ENCODE measurements around the gene FLVCR1.
"Not testable (repeated sequence)": the region's sequence is repeated elsewhere in the genome, so short reads cannot be mapped to it uniquely, and the experiment has no call there.

The FLVCR1 gene

GRCh38 chr1:212908971-212909370 is 50.9 kb downstream of the FLVCR1 start:
- DNase-seq (ENCODE audit: insufficient read length) (no peak), FAIRE-seq (no peak)
- TF ChIP-seq POLR2A (IDR thresholded peaks at IDR 0.05; ENCODE audit: low read depth, low read length) (no peak), POLR2AphosphoS5 (IDR thresholded peaks at IDR 0.05; ENCODE audit: low read depth, low read length) (no peak), TAF1 (IDR thresholded peaks at IDR 0.05; ENCODE audit: borderline replicate concordance, low read depth, low read length) (no peak)

GRCh38 chr1:212909652-212910063 is 51.6 kb downstream of the FLVCR1 start:
- DNase-seq (ENCODE audit: insufficient read length) (no peak), FAIRE-seq (no peak)
- TF ChIP-seq POLR2AphosphoS5 (IDR thresholded peaks at IDR 0.05; ENCODE audit: low read depth, low read length) (no peak), POLR2A (IDR thresholded peaks at IDR 0.05; ENCODE audit: low read depth, low read length) (no peak), TAF1 (IDR thresholded peaks at IDR 0.05; ENCODE audit: borderline replicate concordance, low read depth, low read length) (no peak)

- not testable (repeated sequence) for DNase-seq (ENCODE audit: insufficient read length); FAIRE-seq
Observed at GRCh38 chr1:212910213-212910612, 52.1 kb downstream of the FLVCR1 start.

DNA sequence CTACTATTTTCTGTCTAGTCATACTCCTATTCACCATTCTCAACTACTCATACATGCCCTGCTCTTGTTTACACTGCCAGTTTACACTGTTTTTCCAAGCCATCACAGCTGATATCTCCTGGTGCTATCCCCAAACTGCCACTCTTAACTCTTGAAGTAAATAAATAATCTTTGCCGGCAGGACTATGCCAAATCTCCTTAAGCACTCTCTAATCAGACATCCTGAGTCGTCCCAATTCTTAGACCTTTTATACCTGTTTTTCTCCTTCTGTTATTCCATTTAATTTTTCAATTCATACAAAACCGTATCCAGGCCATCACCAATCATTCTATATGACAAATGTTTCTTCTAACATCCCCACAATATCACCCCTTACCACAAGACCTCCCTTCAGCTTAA is 55.6 kb downstream of the FLVCR1 start:
- not testable (repeated sequence) for DNase-seq (ENCODE audit: insufficient read length); FAIRE-seq

DNA sequence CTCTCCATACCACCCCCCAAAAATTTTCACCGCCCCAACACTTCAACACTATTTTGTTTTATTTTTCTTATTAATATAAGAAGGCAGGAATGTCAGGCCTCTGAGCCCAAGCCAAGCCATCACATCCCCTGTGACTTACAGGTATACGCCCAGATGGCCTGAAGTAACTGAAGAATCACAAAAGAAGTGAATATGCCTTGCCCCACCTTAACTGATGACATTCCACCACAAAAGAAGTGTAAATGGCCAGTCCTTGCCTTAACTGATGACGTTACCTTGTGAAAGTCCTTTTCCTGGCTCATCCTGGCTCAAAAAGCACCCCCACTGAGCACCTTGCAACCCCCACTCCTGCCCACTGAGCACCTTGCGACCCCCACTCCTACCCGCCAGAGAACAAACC is 56.0 kb downstream of the FLVCR1 start:
- FAIRE-seq; DNase-seq (ENCODE audit: insufficient read length): not testable (repeated sequence)

DNA sequence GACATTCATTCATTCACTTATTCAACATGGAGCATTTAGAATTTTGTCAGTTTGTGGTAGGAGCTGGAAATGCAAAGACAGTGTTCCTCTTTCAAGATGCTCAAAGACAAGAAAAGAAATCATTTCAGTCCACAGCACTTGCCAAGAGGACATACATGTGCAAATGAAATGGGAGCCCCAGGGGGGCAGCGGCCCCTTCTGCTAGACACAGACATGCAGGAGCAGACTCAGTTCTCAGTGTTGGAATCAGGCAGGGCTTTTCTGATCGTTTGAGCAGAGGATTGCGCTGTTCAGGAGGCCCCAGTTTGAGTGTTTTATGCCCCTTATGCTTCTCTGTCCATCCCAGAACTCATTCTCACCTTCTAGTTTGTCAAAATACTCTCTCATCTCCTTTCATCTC is 56.7 kb downstream of the FLVCR1 start:
- TF ChIP-seq POLR2A (IDR thresholded peaks at IDR 0.05; ENCODE audit: low read depth, low read length) (no peak), TAF1 (IDR thresholded peaks at IDR 0.05; ENCODE audit: borderline replicate concordance, low read depth, low read length) (no peak), POLR2AphosphoS5 (IDR thresholded peaks at IDR 0.05; ENCODE audit: low read depth, low read length) (no peak)
- no peak for DNase-seq (ENCODE audit: insufficient read length)
- FAIRE-seq: no peak

GRCh38 chr1:212915245-212916091 is 57.4 kb downstream of the FLVCR1 start:
- TF ChIP-seq POLR2A (IDR thresholded peaks at IDR 0.05; ENCODE audit: low read depth, low read length): no peak
- no peak for TF ChIP-seq TAF1 (IDR thresholded peaks at IDR 0.05; ENCODE audit: borderline replicate concordance, low read depth, low read length)
- no peak for TF ChIP-seq POLR2AphosphoS5 (IDR thresholded peaks at IDR 0.05; ENCODE audit: low read depth, low read length)
- DNase-seq (ENCODE audit: insufficient read length) (no peak), FAIRE-seq (no peak)

GRCh38 chr1:212916481-212917133 is 58.5 kb downstream of the FLVCR1 start:
- FAIRE-seq (no peak), DNase-seq (ENCODE audit: insufficient read length) (no peak)
- TF ChIP-seq TAF1 (IDR thresholded peaks at IDR 0.05; ENCODE audit: borderline replicate concordance, low read depth, low read length) (no peak), POLR2A (IDR thresholded peaks at IDR 0.05; ENCODE audit: low read depth, low read length) (no peak), POLR2AphosphoS5 (IDR thresholded peaks at IDR 0.05; ENCODE audit: low read depth, low read length) (no peak)

GRCh38 chr1:212917134-212917485 is 59.0 kb downstream of the FLVCR1 start:
- FAIRE-seq (no peak), DNase-seq (ENCODE audit: insufficient read length) (no peak)
- TF ChIP-seq TAF1 (IDR thresholded peaks at IDR 0.05; ENCODE audit: borderline replicate concordance, low read depth, low read length): no peak
- TF ChIP-seq POLR2AphosphoS5 (IDR thresholded peaks at IDR 0.05; ENCODE audit: low read depth, low read length): no peak
- no peak for TF ChIP-seq POLR2A (IDR thresholded peaks at IDR 0.05; ENCODE audit: low read depth, low read length)

- FAIRE-seq: no peak
- TF ChIP-seq TAF1 (IDR thresholded peaks at IDR 0.05; ENCODE audit: borderline replicate concordance, low read depth, low read length): no peak
- TF ChIP-seq POLR2A (IDR thresholded peaks at IDR 0.05; ENCODE audit: low read depth, low read length): no peak
- no peak for TF ChIP-seq POLR2AphosphoS5 (IDR thresholded peaks at IDR 0.05; ENCODE audit: low read depth, low read length)
- no peak for DNase-seq (ENCODE audit: insufficient read length)
Observed at GRCh38 chr1:212917858-212918257, 59.8 kb downstream of the FLVCR1 start.

- FAIRE-seq: no peak
- TF ChIP-seq POLR2AphosphoS5 (IDR thresholded peaks at IDR 0.05; ENCODE audit: low read depth, low read length) (no peak), POLR2A (IDR thresholded peaks at IDR 0.05; ENCODE audit: low read depth, low read length) (no peak), TAF1 (IDR thresholded peaks at IDR 0.05; ENCODE audit: borderline replicate concordance, low read depth, low read length) (no peak)
- no peak for DNase-seq (ENCODE audit: insufficient read length)
Observed at GRCh38 chr1:212918824-212919223, 60.7 kb downstream of the FLVCR1 start.

GRCh38 chr1:212920246-212920645 is 62.2 kb downstream of the FLVCR1 start:
- FAIRE-seq (no peak), DNase-seq (ENCODE audit: insufficient read length) (no peak)
- TF ChIP-seq POLR2AphosphoS5 (IDR thresholded peaks at IDR 0.05; ENCODE audit: low read depth, low read length) (no peak), POLR2A (IDR thresholded peaks at IDR 0.05; ENCODE audit: low read depth, low read length) (no peak), TAF1 (IDR thresholded peaks at IDR 0.05; ENCODE audit: borderline replicate concordance, low read depth, low read length) (no peak)

Data from GM12892 (cell line).